Fibroblast of villous mesenchyme (primary cell): ENCODE measurements around the gene EXOSC7. TPM values are rescaled to one million over a fixed set of nuclear protein-coding genes. Genes with fewer than 3 reads are reported as not detected.
A peak's percentile ranks its signal among the peaks of the same experiment; 100 is the strongest.

Experiments used
- DNase-seq: peaks from one replicate; pipeline ENCODE4 v3.0.0-alpha.2; 2010; ENCODE audit warnings: low read depth
- H3K4me3 ChIP-seq: 2 replicates; pipeline ENCODE4 v1.5.1; 2011; ENCODE audit warnings: low read depth, mild to moderate bottlenecking, low read length
- CTCF ChIP-seq: IDR thresholded peaks from 2 replicates; pipeline ENCODE4 v1.5.1; 2012; ENCODE audit warnings: low read depth, mild to moderate bottlenecking, low read length; ENCODE audit not compliant: insufficient read depth
- total RNA-seq: library from RNA; depleted of rRNA; stranded (reverse); fragments of >200 nt; gene quantifications from 2 replicates; pipeline ENCODE4 v1.2.3, GENCODE V29; 2012

The EXOSC7 gene
- total RNA-seq, 1 donor, result 32.4 TPM

GRCh38 chr3:44969154-44969827, 6.8 kb upstream of the EXOSC7 start:
- TF ChIP-seq CTCF, result no peak
- DNase-seq, result no peak
- H3K4me3 ChIP-seq, result no peak overlapping the region

GRCh38 chr3:44969828-44970179, 6.2 kb upstream of the EXOSC7 start:
- DNase-seq, result no peak
- no peak overlapping the region for H3K4me3 ChIP-seq
- TF ChIP-seq CTCF, result no peak

GRCh38 chr3:44970926-44971490, 5.0 kb upstream of the EXOSC7 start:
- DNase-seq, result no peak
- no peak overlapping the region for H3K4me3 ChIP-seq
- no peak for TF ChIP-seq CTCF

- no peak for TF ChIP-seq CTCF
- DNase-seq, result no peak
- H3K4me3 ChIP-seq, result peak overlapping the region; percentile 97
Measured at GRCh38 chr3:44974416-44974815, 1.6 kb upstream of the EXOSC7 start.

GRCh38 chr3:44981220-44981619, 5.2 kb downstream of the EXOSC7 start:
- DNase-seq, result no peak
- no peak for TF ChIP-seq CTCF
- H3K4me3 ChIP-seq, result no peak overlapping the region

- DNase-seq, result no peak
- no peak overlapping the region for H3K4me3 ChIP-seq
- TF ChIP-seq CTCF, result no peak
Measured at GRCh38 chr3:44981751-44982150, 5.7 kb downstream of the EXOSC7 start.

- no peak overlapping the region for H3K4me3 ChIP-seq
- no peak for TF ChIP-seq CTCF
- no peak for DNase-seq
Measured at GRCh38 chr3:44982817-44983216, 6.8 kb downstream of the EXOSC7 start.
